HG03442 (cell line): Measurements from ENCODE around the gene TAF3.

Experiments used
- ATAC-seq: cut with Tn5 transposase; IDR thresholded peaks from one replicate; pipeline ENCODE4 v1.9.1; 2021; ENCODE audit warnings: mild to moderate bottlenecking, moderate library complexity; ENCODE audit not compliant: unreplicated experiment

TAF3 gene

DNA sequence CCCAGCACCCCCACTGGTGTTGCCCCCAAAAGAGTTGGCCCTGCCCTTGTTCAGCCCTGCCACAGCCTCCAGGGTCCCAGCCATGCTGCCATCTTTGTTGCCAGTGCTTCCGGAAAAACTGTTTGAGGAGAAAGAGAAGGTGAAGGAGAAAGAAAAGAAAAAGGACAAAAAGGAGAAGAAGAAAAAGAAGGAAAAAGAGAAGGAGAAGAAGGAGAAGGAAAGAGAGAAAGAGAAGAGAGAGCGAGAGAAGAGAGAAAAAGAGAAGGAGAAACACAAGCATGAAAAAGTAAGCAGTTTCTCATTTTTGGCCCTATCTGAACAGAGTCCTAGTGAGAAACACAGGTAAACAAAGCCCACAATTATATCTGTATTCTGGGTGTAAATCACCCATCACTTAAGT, 147.2 kb downstream of the TAF3 start:
- ATAC-seq: no peak

DNA sequence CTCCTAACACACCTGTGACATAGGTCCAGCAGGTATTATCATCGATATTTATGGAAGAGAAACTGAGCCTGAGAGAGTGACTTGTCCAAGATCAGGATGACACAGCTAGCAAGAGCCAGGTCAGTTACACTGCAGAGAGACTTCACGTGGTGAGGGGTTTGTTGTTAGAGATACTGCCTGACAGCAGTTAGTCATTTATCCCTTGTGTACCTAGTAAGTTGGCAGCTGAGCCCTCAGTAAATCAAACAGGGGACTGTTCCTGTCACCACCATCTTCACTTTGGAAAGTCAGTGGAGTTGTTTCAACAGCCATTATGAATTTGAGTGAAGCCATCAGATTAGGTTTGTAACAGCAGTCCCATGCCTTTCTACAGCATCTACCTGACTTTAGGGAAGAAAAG, 148.7 kb downstream of the TAF3 start:
- ATAC-seq: no peak

DNA sequence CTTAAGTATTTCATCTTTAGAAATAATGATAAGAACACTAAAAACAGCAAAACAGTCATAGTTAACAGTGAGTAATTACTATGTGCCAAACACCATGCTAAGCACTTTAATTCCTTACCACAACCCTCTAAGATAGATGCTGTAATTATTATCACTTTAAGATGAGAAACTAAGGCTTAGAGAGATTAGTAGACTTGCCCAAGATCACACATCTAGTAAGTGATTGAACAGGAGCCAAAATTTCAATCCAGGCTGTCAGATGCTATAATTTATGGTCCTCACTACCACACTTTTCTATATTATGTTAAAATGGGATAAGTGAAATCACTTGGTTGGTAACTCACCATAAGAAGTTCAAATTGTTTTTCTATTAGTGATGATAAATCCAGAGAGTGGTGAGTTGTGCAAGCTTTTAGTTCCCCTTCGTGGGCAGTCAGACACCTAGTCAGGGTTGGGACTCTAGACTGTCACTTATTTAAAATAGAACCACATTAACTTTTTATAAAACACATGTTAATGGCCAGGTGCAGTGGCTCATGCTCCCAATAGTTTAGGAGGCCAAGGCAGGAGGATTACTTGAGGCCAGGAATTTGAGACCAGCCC, 150.3 kb downstream of the TAF3 start:
- ATAC-seq: no peak

DNA sequence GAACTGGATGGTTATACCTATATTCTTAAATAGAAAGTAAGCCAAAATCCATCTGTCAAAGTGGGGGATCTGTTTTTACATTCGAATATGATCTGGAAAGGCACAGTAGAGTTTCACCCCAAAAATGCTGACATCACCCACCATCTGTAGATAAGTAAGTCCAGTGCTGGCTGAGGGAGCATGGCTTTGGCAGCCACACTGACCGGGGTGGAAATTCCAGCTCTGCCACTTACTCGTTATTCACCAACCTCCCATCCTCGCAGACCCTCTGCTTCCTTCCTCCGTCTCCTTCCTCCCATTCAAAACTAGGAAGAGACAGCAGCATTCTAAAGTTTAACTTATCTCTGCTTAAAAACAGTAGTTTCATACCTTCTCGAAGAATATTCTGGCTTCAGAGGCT, 151.3 kb downstream of the TAF3 start:
- no peak for ATAC-seq

DNA sequence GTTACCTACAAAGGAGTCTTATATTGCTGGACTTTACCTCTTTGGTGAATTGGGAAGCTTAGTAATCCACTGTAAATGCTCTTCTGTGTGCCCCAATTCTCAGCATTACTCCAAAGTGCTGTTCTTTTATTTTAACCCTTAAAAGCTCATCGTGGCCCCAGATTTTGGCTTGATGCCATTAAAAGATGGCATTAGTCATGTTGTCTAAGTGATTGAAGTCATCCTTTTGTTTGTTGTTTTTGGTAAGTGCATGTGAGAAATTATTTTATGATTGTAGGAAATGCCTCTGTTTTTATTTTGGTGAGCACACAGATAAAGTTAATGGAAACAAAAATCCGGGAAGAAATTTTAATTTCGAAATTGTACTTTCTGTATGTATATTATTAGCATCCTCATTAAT, 153.6 kb downstream of the TAF3 start:
- ATAC-seq: no peak

DNA sequence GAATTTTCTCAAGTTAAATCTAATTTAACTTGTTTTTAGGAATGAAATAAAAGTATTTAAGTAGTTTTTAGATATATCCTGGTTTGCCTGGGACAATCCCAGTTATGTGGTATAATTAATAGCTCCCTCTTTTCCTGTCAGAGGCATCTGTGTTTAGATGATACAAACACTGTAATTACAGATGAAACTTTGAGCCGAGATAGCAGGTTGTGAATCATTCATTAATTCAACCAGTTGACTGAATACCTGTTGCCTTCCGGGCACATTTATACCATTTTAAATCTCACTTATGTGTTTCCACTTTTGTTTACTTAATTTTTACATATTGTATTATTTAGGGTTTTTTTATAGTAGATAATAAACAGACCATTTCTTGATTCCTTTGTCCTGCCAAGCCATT, 154.1 kb downstream of the TAF3 start:
- ATAC-seq: no peak

DNA sequence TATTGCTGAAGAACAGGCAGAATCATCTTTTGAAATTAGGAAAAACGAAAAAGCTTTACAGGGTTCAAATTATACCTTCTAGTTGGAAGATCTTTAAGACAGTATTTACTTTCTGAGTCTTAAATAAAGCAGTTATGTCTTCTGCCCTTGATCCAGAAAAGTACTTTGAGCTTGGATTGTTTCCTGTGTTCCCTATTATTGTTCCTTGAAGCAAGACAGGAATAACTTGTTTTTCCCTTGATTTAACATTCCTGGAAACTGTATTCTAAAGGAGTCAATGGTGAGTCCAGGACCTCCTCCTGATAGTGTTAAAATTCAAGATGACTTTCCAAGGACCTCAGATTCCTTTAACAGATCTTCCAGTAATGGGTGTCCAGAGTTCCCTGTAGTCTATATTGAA, 161.9 kb downstream of the TAF3 start:
- ATAC-seq: no peak

DNA sequence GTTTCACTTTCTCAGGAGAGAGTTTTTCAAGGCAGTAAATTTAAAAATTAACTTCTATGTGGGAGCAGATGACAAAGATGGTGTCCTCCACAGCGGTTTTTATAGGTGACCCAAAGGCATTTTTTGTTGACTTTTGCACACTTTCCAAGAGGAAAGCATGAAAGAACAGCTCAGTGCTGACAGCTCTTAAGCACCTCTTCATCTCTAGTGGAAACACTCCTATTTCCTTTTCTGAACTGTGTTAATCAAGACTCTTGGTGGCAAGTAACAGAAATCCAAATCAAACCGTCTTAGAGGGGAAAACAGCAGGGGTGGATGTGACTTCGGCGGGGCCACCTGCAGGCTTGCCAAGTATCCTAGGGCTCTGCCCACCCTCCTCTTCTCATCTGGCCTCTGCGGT, 164.4 kb downstream of the TAF3 start:
- ATAC-seq: no peak

DNA sequence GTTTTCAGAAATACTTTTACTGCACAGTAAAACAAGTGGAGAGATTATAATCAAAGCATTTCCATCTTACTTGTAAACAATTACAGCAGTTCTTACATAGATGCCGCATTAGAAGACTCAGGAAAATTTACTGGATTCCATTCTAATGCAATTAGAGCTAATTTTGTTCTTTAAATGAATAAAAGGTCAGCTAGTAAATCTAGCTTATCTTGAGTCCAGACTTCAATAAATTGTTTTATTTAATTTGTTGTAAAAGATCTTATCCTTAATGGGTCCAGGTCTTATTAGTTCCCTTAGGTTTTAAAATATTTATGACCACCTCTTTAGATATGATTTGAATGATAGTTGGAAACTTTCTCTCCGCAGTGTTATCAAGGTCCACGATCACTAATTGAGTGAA, 166.0 kb downstream of the TAF3 start:
- no peak for ATAC-seq

DNA sequence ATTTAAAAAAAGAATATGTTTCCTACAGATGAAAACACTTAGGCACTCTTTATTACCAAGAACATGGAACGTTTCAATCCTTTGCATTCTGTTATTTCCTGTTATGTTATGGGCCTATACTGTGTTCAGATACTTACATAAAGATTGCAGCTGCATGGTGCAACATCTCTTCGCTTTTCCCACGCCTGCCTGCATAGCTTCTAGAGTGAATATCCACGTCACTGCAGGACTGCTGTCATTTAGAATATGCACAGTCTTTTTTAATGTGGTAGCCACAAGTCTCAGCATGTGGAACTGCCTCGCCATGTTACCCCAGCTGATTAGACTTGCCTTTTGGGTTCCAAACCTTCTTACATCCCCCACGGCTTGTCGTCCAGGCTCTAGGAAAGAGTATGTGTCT, 166.6 kb downstream of the TAF3 start:
- ATAC-seq: no peak

DNA sequence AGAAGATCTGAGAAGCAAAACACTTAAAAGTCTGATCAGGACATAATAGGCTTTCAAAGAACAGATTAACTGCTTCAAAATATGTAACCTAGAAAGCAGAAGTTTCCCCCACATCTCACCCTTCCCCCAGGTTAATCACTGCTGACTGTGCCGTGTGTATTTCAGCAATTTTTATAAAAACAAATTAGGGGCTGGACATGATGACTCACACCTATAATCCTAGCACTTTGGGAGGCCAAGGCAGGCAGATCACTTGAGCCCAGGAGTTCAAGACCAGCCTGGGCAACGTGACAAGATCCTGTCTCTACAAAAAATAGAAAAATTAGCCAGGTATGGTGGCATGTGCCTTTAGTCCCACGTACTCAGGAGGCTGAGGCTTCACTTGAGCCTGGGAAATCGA, 168.5 kb downstream of the TAF3 start:
- ATAC-seq: no peak

DNA sequence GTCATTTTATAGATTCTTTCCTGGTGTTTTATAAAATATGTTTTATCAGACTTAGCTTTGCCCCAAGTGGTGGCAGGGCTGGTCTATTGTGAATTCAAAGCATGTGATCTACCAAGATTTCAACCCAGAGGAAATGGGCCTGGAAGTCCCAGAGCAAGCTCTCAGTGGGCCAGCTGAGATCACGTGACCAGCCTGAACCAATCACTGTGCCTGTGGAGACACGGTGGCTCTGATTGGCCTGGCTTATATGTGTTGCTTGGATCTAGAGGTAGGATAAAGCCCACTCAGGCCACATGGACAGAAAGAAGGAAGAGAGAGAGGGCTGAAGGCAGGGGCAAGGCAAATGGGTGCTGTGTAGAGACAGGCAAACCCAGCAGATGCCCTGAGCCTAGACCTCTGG, 170.7 kb downstream of the TAF3 start:
- ATAC-seq: no peak

DNA sequence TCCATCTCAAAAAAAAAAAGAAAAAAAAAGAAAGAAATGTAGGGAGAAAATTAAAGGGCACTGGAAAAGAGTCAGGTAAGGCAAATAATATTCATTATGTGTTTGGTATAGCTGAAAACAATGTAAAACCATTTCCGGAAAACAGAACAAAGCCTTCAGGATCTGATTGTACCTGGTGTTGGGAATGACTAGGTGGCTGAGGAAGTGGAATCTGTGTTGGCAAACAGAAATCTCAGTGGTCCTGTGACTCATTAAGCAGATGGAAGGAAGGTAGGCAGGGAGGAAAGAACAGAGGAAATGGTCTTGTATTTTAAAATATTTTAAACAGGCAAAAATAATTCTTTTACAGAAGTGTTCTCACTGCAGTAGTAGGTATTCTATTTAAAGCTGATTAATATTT, 180.5 kb downstream of the TAF3 start:
- ATAC-seq: no peak

DNA sequence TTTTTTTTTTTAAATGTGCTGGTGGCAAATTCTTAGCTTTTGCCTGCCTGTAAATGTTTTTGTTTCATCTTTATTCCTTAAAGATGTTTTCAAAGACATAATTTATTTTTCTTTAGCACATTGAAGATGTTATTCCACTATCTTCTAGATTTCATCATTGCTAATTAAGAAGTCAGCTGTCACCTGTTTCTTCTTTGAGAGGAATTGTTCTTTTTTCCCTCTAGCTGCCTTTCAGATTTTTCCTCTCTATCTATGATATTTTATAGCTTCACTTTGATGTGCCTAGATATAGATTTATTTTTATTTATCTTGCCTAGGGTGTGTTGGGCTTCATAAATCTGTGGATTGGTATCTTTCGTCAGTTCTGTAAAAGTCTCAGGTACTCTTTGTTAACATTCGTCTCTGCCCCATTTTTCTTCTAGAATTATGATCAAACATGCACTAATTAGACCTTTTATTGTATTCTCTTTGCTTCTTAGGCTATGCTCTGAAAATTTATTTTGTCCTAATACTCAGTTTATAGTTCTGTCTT, 186.2 kb downstream of the TAF3 start:
- no peak for ATAC-seq

DNA sequence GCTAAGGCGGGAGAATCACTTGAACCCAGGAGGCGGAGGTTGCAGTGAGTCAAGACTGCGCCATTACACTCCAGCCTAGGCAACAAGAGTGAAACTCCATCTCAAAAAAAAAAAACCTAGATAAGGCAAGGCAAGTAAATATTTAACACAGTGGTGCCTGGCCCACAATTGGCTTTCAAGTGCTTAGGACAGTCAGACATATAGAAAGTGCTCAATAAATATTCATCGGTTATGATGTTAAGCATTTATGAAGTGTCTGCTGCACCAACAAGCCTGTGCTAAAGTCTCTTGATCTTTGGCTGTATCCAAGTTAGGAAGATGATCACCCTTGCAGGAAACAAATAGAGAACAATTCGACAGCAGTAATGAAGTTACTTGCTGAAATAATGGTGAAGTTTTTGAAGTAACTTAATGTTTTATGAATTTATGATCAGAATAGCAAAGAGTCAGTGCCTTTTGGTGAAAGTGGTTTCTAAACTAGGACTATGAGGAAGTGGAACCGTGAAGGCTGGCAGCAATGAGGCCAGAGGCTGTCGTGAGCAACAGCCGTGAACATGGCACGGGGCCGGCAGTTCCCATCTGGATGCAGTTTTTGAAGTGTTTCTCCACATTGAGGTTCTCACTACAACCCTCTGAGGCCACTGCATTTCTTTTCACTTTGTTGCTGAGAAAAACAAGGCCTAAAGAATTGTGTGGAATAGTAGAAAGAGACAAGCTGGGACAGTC, 188.1 kb downstream of the TAF3 start:
- peak; percentile 75 for ATAC-seq

DNA sequence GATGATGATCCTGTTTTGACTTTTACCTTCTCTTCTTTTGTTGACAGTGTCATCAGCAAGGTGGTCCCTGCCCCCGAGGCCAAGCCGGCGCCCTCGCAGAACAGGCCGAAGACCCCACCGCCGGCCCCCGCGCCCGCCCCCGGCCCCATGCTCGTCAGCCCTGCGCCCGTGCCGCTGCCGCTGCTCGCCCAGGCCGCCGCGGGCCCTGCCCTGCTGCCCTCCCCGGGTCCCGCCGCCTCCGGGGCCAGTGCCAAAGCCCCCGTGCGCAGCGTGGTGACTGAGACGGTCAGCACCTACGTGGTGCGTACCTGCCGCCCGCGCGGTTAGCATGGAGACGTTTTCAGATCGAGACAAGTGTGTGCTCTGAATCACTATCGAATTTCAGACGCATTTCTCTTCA, 190.7 kb downstream of the TAF3 start:
- ATAC-seq: no peak

DNA sequence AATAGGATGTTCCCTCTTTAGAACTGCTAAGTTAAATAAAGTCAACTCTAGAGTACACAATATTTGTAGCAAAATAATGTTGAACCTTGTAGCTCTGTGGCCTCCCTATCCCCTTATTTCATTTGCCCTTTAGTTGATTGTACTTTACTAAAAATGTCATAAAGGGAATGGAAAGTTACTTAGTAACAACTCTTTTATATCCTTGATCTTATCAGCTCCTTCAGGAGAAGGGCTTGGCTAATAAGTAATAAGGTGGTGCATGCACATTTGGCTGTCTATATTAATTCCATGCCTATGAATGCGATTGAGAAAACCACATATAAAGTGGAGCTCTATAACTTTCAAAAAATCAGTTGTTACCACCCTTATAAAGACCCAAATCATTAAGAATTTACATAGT, 194.7 kb downstream of the TAF3 start:
- ATAC-seq: no peak

DNA sequence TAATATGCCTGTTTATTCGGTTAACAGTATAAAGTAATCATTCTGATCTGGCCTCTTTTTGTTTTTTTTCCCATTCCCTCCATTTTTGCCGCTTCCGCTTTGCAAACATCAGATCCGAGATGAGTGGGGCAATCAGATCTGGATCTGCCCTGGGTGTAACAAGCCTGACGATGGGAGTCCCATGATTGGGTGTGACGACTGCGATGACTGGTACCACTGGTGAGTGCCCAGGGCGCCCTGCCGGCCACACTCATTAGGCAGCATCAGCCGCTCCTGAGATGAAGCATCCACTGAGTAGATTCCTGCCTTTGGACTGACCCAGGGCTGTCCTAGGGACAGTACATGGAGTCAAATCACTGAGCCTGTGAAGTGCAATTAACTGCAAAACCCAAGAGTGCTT, 195.3 kb downstream of the TAF3 start:
- no peak for ATAC-seq

DNA sequence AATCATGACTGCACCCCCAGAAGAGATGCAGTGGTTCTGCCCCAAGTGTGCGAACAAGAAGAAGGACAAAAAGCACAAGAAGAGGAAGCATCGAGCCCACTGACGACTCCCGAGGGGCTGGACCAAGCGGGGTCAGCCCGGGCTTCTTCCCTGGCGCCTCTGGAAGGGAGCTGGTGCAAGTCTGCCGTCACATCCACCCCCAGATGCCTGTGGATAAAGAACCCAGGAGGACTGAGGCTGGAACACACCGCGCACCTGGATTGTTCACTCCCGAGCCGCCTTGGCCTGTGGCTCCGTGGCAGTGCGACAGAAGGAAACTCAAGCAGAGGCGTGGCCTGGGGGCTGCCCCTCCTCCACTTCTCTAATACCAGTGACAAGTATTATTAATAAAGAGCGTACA, 196.3 kb downstream of the TAF3 start:
- ATAC-seq: no peak

DNA sequence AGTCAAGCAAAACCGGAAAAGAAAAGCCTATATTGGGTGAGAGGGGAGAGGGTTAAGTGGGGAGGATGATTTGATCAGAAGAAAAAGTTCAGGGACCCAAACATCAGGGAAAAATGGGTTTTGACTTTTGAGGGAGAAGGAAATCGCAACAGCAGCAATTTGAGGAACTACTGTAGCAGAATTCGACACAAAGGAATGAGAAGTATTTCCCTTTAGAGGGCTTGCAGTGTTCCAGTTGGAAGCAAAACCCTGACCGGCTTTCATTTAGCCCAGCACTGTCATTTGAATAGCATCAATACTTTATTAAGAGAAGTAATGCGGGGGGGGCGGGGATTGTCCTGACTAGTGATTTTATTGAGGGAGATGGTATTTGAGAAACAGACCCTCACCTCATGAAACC, 199.0 kb downstream of the TAF3 start:
- no peak for ATAC-seq

DNA sequence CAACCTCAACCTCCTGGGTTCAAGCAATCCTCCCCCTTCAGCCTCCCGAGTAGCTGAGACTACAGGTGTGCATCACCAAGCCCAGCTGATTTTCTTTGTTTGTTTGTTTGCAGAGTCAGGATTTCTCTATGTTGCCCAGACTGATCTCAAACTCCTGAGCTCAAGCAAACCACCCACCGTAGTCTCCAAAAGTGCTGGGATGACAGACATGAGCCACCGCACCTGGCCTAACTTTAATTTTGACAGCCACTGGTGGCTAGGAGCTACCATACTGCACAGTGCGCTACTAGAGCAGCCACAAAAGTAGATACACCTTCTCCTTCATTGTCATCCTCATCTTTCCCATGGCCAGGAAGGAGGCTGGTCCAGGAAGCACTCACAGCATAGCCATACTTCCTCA, 205.0 kb downstream of the TAF3 start:
- no peak for ATAC-seq

DNA sequence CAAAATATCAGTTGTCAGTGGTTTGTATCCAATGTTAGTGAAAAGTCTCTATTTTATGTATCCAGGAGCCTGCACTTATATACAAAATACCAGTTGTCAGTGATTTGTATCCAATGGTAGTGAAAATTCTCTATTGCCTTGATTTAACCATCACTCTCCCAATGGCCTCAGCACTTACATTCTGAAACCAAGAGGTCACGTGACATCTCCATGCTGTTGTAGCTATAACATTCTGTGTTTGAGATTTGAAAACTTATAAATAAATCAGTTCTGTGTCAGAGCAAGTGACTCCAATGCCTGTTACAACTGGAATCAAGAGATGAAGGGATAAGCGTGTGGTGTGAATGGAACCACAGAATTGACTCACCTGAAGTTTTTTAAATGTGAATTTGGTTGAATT, 205.5 kb downstream of the TAF3 start:
- no peak for ATAC-seq
